Nephron progenitor cell (in vitro differentiated cells): ENCODE measurements around the gene PAQR5.
"Not testable (repeated sequence)": the region's sequence is repeated elsewhere in the genome, so short reads cannot be mapped to it uniquely, and the experiment has no call there.

Experiments used
- DNase-seq: peaks from one replicate; pipeline ENCODE4 v3.0.0; 2021
- H3K27ac Mint-ChIP-seq: 2 replicates; pipeline ENCODE4 v1.8.0; 2021; ENCODE audit warnings: mild to moderate bottlenecking, moderate library complexity, mixed read lengths
- H3K27me3 Mint-ChIP-seq: 2 replicates; pipeline ENCODE4 v1.8.0; 2021; ENCODE audit warnings: mild to moderate bottlenecking, low read depth, mixed read lengths; ENCODE audit not compliant: poor library complexity
- H3K36me3 Mint-ChIP-seq: 2 replicates; pipeline ENCODE4 v1.8.0; 2021; ENCODE audit warnings: low read depth, mixed read lengths
- H3K4me1 Mint-ChIP-seq: 2 replicates; pipeline ENCODE4 v1.8.0; 2021; ENCODE audit warnings: mixed read lengths
- H3K4me3 Mint-ChIP-seq: 2 replicates; pipeline ENCODE4 v1.8.0; 2021; ENCODE audit warnings: mild to moderate bottlenecking, moderate library complexity, mixed read lengths
- H3K9me3 Mint-ChIP-seq: 2 replicates; pipeline ENCODE4 v1.8.0; 2021; ENCODE audit warnings: mild to moderate bottlenecking, moderate library complexity, mixed read lengths
- TF ChIP-seq, protein P1 (sequence below): fragments of 200-600 bp; sonication (generic); IDR thresholded peaks from 2 replicates; pipeline ENCODE4 v1.5.0; 2021; ENCODE audit warnings: antibody characterized with exemption

PAQR5 gene

DNA sequence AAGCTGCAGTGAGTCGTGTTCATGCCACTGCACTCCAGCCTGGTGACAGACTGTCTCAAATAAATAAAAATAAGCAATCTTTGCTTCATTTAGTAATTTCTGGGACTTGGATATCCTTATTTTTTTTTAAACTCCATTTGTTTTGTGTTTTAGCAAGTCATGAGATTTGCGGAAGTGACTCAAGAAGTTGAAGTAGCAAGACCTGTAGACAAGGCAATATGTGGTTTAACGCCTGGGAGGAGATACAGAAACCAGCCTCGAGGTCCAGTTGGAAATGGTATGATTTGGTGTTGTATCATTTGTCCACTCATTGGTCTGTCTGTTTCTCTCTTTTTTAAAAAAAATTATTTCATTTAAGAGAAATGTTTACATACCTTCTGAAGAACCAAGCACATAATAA is 137.3 kb downstream of the PAQR5 start:
- H3K27ac Mint-ChIP-seq: no peak overlapping the region
- H3K9me3 Mint-ChIP-seq: no peaks in the 10 kb centered on the region
- DNase-seq: no peak
- H3K4me3 Mint-ChIP-seq: no peak overlapping the region
- H3K36me3 Mint-ChIP-seq: peaks cover 63% of the 10 kb centered on the region
- H3K27me3 Mint-ChIP-seq: no peaks in the 10 kb centered on the region
- no peaks in the 10 kb centered on the region for H3K4me1 Mint-ChIP-seq
- TF ChIP-seq, protein P1, sequence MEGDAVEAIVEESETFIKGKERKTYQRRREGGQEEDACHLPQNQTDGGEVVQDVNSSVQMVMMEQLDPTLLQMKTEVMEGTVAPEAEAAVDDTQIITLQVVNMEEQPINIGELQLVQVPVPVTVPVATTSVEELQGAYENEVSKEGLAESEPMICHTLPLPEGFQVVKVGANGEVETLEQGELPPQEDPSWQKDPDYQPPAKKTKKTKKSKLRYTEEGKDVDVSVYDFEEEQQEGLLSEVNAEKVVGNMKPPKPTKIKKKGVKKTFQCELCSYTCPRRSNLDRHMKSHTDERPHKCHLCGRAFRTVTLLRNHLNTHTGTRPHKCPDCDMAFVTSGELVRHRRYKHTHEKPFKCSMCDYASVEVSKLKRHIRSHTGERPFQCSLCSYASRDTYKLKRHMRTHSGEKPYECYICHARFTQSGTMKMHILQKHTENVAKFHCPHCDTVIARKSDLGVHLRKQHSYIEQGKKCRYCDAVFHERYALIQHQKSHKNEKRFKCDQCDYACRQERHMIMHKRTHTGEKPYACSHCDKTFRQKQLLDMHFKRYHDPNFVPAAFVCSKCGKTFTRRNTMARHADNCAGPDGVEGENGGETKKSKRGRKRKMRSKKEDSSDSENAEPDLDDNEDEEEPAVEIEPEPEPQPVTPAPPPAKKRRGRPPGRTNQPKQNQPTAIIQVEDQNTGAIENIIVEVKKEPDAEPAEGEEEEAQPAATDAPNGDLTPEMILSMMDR: no peak

GRCh38 chr15:69436951-69437350 is 138.2 kb downstream of the PAQR5 start:
- no peak overlapping the region for H3K27ac Mint-ChIP-seq
- H3K9me3 Mint-ChIP-seq: no peaks in the 10 kb centered on the region
- H3K4me1 Mint-ChIP-seq: no peaks in the 10 kb centered on the region
- no peak for DNase-seq
- TF ChIP-seq, protein P1: no peak
- H3K4me3 Mint-ChIP-seq: no peak overlapping the region
- no peaks in the 10 kb centered on the region for H3K27me3 Mint-ChIP-seq
- H3K36me3 Mint-ChIP-seq: peaks cover 70% of the 10 kb centered on the region

GRCh38 chr15:69439623-69440022 is 140.9 kb downstream of the PAQR5 start:
- no peak for DNase-seq
- TF ChIP-seq, protein P1: no peak
- no peak overlapping the region for H3K27ac Mint-ChIP-seq
- no peaks in the 10 kb centered on the region for H3K9me3 Mint-ChIP-seq
- H3K36me3 Mint-ChIP-seq: peaks cover 68% of the 10 kb centered on the region
- no peaks in the 10 kb centered on the region for H3K4me1 Mint-ChIP-seq
- no peak overlapping the region for H3K4me3 Mint-ChIP-seq
- H3K27me3 Mint-ChIP-seq: no peaks in the 10 kb centered on the region

DNA sequence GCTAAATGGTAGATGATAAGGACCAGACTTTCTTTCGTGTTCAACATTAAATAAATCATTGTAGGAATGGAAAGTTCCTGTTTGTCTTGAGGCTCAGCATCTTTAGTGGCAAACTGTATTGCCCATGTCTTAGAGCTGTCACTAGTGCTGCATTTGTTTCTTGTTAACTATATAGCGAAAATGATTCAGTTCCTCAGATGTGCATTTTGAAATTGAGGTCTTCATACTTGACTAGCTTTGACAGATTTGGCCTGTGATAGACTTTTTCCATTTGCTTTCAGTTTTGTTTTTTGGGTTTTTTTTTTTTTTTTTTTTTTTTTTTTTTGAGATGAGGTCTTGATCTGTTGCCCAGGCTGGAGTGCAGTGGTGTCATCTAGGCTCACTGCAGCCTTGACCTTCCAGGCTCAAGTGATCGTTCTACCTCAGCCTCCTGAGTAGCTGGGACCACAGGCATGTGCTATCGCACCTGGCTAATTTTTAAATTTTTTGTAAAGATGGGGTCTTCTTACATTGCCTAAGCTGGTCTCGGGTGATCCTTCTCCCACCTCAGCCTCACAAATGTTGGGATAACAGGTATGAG is 144.4 kb downstream of the PAQR5 start:
- Mint-ChIP-seq H3K9me3 (no peaks in the 10 kb centered on the region), H3K27ac (no peak overlapping the region), H3K27me3 (no peaks in the 10 kb centered on the region), H3K36me3 (peaks cover 67% of the 10 kb centered on the region), H3K4me3 (no peak overlapping the region), H3K4me1 (no peaks in the 10 kb centered on the region)
- DNase-seq: no peak
- TF ChIP-seq, protein P1: no peak

DNA sequence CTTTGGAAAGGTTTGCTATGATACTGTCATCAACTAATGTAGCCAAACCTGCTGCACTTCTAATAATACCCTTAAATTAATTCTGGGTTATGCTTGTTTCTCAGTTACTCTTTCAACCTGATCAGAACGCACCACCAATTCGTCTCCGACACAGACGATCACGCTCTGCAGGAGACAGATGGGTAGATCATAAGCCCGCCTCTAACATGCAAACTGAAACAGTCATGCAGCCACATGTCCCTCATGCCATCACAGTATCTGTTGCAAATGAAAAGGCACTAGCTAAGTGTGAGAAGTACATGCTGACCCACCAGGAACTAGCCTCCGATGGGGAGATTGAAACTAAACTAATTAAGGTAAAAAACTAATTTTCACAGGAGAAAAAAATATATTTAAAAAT is 146.0 kb downstream of the PAQR5 start:
- Mint-ChIP-seq H3K9me3 (no peaks in the 10 kb centered on the region), H3K4me3 (no peak overlapping the region), H3K27me3 (no peaks in the 10 kb centered on the region), H3K4me1 (no peaks in the 10 kb centered on the region), H3K27ac (no peak overlapping the region), H3K36me3 (peaks cover 61% of the 10 kb centered on the region)
- DNase-seq: no peak
- TF ChIP-seq, protein P1: no peak

DNA sequence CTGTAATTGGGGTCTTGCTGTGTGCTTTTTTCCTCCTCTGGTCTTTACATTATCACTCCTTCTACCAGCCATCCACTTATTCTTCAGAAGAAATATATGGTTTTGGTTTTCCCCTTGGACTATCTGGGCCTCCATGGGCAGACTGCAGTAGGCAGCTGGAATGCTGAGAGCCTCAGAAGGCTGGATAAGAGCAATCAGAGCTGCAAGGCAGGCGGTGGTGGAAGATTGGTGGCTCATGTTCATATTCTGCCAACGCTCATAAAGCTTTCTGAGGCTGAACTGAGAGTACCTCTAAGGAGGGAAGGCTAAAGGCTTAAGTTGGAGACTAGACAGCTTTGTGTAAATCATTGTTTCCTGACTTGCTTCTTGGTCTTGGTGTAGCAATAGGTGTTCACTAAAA is 148.2 kb downstream of the PAQR5 start:
- no peak overlapping the region for H3K4me3 Mint-ChIP-seq
- H3K36me3 Mint-ChIP-seq: peaks cover 41% of the 10 kb centered on the region
- TF ChIP-seq, protein P1: no peak
- peaks cover 5% of the 10 kb centered on the region for H3K4me1 Mint-ChIP-seq
- H3K27me3 Mint-ChIP-seq: no peaks in the 10 kb centered on the region
- DNase-seq: no peak
- no peaks in the 10 kb centered on the region for H3K9me3 Mint-ChIP-seq
- H3K27ac Mint-ChIP-seq: peak overlapping the region; percentile 50

GRCh38 chr15:69450221-69450620 is 151.5 kb downstream of the PAQR5 start:
- not testable (repeated sequence) for H3K4me3 Mint-ChIP-seq
- H3K4me1 Mint-ChIP-seq: peaks cover 31% of the 10 kb centered on the region
- peaks cover 44% of the 10 kb centered on the region for H3K36me3 Mint-ChIP-seq

More at GRCh38 chr15:69450221-69450620, 151.5 kb downstream of the PAQR5 start:
- H3K9me3 Mint-ChIP-seq, H3K27me3 Mint-ChIP-seq, DNase-seq, H3K27ac Mint-ChIP-seq: not testable (repeated sequence)
